Ascending aorta (tissue), 2 donors: Measurements from ENCODE around the gene DDX24. TPM values are rescaled to one million over a fixed set of nuclear protein-coding genes. Genes with fewer than 3 reads are reported as not detected.
A peak's percentile ranks its signal among the peaks of the same experiment; 100 is the strongest.

ENCODE experiments used
- DNase-seq, 2 donors: peaks; one replicate each; pipeline ENCODE4 v3.0.0-alpha.2; 2019; ENCODE audit warnings: low spot score in 2 of 2
- H3K27ac ChIP-seq, 2 donors: fragments of 200-600 bp; sonication (generic); one replicate each; pipeline ENCODE4 v1.5.1; 2016 to 2017; ENCODE audit warnings: mild to moderate bottlenecking in 1 of 2
- H3K27me3 ChIP-seq: fragments of 200-600 bp; sonication (generic); one replicate; pipeline ENCODE4 v1.5.1; 2017
- H3K36me3 ChIP-seq, 2 donors: fragments of 200-600 bp; sonication (generic); one replicate each; pipeline ENCODE4 v1.5.1; 2016
- H3K4me1 ChIP-seq, 2 donors: fragments of 200-600 bp; sonication (generic); one replicate each; pipeline ENCODE4 v1.5.1; 2016 to 2017; ENCODE audit warnings: mild to moderate bottlenecking in 1 of 2
- H3K4me3 ChIP-seq, 2 donors: fragments of 200-600 bp; sonication (generic); one replicate each; pipeline ENCODE4 v1.5.1; 2016 to 2017; ENCODE audit warnings: mild to moderate bottlenecking in 1 of 2
- H3K9me3 ChIP-seq, 2 donors: fragments of 200-600 bp; sonication (generic); one replicate each; pipeline ENCODE4 v1.5.1; 2016
- intact Hi-C: fragments of 100-400 bp; cut with DNase I; formaldehyde crosslinking; loops from one replicate; pipeline ENCODE4 v1.15.1; 2023
- total RNA-seq: library from RNA; depleted of rRNA; stranded (reverse); fragments of >200 nt; gene quantifications from one replicate; pipeline ENCODE4 v1.1.0, GENCODE V29; 2016
- TF ChIP-seq, protein P1 (sequence below), 3 experiments: fragments of 200-600 bp in 2 of 3; fragments of 450-650 bp in 1 of 3; sonication (generic) in 2 of 3; IDR thresholded peaks; one replicate each; pipeline ENCODE4 v1.5.1; 2016 to 2019; ENCODE audit warnings: antibody characterized with exemption in 3 of 3, mild to moderate bottlenecking in 1 of 3, moderate library complexity in 1 of 3

Gene DDX24
- total RNA-seq, 1 donor from 2014 or later, result 104 TPM

DNA sequence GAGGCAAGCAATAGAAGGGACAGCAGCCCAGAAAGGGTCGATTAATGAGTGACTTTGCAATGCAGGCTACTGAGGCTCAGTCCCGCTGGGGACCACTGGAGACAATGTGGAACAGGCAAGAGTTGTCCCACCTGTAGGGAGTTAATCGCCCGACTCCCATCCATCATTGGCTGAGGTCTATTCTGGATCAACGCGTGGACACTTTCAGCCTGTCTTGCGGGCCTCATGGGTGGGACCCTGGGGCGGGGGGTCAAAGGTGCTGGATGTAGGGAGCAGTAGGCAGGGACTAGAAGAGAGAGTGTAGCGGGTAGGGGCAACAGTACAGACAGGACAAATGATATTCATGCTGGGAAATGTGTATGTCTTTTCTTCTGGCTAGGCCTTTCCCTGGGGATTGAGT, 42.3 kb upstream of the DDX24 start:
- Histone ChIP-seq H3K36me3 (no peaks in the 10 kb centered on the region), H3K4me1 (no peaks in the 10 kb centered on the region), H3K27ac (no peak overlapping the region), H3K27me3 (no peaks in the 10 kb centered on the region), H3K9me3 (peaks cover 8 to 12% of the 10 kb centered on the region in 2 donors), H3K4me3 (no peak overlapping the region)
- intact Hi-C loops, result no loop called here
- DNase-seq, result peak in 1 of 2 donors; percentile 54
- TF ChIP-seq, protein P1, sequence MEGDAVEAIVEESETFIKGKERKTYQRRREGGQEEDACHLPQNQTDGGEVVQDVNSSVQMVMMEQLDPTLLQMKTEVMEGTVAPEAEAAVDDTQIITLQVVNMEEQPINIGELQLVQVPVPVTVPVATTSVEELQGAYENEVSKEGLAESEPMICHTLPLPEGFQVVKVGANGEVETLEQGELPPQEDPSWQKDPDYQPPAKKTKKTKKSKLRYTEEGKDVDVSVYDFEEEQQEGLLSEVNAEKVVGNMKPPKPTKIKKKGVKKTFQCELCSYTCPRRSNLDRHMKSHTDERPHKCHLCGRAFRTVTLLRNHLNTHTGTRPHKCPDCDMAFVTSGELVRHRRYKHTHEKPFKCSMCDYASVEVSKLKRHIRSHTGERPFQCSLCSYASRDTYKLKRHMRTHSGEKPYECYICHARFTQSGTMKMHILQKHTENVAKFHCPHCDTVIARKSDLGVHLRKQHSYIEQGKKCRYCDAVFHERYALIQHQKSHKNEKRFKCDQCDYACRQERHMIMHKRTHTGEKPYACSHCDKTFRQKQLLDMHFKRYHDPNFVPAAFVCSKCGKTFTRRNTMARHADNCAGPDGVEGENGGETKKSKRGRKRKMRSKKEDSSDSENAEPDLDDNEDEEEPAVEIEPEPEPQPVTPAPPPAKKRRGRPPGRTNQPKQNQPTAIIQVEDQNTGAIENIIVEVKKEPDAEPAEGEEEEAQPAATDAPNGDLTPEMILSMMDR (IDR thresholded peaks at IDR 0.05), result no peak

DNA sequence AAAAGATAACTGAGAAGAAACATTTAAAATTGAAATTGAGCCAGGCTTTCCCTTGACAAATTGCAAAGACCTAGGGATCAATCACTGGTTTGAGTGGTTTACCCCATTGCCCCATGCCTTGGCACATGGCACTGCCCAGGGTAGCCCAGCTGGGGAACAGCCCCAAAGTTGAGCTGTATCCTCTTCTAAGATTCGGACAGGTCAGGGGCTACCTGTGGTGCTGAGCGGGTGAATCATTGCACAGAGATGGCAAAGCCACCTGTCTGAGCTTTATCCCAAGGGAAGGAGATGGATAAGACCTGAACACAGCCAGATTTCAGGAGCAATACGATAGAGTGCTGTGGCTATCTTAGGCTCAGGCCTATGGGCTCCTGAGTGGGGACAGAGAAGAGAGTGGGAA, 41.4 kb upstream of the DDX24 start:
- Histone ChIP-seq H3K4me1 (no peaks in the 10 kb centered on the region), H3K9me3 (peaks cover 8 to 12% of the 10 kb centered on the region in 2 donors), H3K27me3 (no peaks in the 10 kb centered on the region), H3K27ac (no peak overlapping the region), H3K4me3 (no peak overlapping the region), H3K36me3 (no peaks in the 10 kb centered on the region)
- DNase-seq, result peak in 1 of 2 donors; percentile 27
- intact Hi-C loops, result no loop called here
- TF ChIP-seq, protein P1 (IDR thresholded peaks at IDR 0.05), result no peak

DNA sequence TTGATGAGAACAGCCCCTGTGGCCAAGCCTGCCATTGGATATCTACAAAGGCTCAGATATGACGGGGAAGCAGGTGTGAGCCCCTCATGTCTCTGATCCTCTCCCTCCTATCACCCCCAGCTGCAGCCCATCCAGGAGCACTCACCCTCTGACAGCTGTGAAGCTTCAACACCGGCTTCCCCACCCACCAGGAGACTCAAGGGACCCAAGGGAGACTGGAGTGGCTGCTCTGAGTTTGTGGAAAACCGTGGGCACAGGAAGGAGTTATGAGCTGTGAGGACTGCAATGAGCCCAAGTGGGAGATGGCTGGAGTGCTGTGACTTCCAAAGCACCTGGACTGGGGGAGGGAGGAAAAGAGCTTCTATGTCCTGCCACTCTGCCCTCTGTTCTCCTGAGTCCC, 40.5 kb upstream of the DDX24 start:
- intact Hi-C loops, result no loop called here
- H3K4me1 ChIP-seq, result no peaks in the 10 kb centered on the region
- H3K36me3 ChIP-seq, result no peaks in the 10 kb centered on the region
- peak overlapping the region in 1 of 2 donors; percentile 37 for H3K27ac ChIP-seq
- TF ChIP-seq, protein P1 (IDR thresholded peaks at IDR 0.05), result no peak
- peak in 1 of 2 donors; percentile 37 for DNase-seq
- H3K9me3 ChIP-seq, result peaks cover 8 to 12% of the 10 kb centered on the region in 2 donors
- no peaks in the 10 kb centered on the region for H3K27me3 ChIP-seq
- H3K4me3 ChIP-seq, result no peak overlapping the region

DNA sequence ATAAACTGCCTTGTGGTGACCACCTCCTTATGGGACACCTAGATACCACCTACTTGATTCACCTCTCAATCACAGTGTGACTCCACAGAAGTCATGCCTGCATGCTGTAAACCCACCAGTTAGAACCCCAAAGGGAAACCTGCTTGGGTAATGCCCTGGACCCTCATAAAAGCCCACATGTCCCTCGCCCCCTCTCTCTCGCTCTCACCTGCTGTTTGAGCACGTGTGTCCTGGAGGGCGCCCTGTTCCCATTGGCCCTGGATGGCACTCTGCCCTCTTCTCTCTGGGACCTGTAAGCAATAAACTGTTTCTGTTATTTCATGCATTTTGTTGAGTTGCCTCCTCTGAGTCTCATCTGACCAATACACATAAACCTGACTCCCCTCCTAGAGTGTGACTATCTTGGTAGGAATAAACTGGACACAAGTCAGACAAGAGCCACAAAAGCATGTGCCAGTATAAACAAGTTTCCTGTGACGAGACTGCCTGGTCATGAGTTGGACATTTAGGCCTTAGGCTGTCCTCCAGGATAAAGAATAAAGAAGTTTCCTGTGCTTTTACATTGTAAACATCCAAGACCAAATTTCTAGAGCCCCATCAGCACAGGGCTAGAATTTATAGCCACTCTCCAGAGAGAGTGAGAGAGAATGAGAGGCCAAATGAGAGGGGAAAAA, 39.8 kb upstream of the DDX24 start:
- intact Hi-C loops, result no loop called here
- Histone ChIP-seq H3K36me3 (no peaks in the 10 kb centered on the region), H3K4me3 (no peak overlapping the region), H3K27ac (no peak overlapping the region), H3K4me1 (no peaks in the 10 kb centered on the region), H3K27me3 (no peaks in the 10 kb centered on the region), H3K9me3 (peaks cover 8 to 12% of the 10 kb centered on the region in 2 donors)
- DNase-seq, result peak in 1 of 2 donors; percentile 33
- TF ChIP-seq, protein P1 (IDR thresholded peaks at IDR 0.05), result no peak

DNA sequence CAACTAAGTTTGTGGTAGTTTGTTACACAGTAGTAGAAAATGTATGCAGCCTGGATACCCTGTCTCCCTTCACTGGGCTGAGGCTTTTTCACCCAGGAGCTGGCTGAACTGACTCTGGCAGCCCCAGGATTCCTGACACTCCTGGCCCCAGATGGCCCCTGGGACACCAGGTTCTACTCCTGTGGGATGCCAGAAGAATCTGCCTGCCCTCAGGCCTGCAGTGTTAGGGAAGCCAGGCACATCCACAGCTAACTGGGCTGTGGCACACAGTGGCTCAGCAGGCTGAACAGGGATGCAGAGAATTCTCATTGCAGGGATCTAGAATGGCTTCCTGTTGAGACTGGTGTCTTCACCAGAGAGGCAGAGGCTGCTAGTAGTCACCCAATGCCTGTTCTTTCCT, 38.1 kb upstream of the DDX24 start:
- no peaks in the 10 kb centered on the region for H3K4me1 ChIP-seq
- TF ChIP-seq, protein P1 (IDR thresholded peaks at IDR 0.05), result no peak
- intact Hi-C loops, result no loop called here
- H3K27me3 ChIP-seq, result no peaks in the 10 kb centered on the region
- no peaks in the 10 kb centered on the region for H3K36me3 ChIP-seq
- peaks cover 8 to 12% of the 10 kb centered on the region in 2 donors for H3K9me3 ChIP-seq
- no peak overlapping the region for H3K4me3 ChIP-seq
- DNase-seq, result no peak
- H3K27ac ChIP-seq, result no peak overlapping the region
